GM18517 (cell line): ENCODE data around the gene TKTL1.

ENCODE experiments used
- ATAC-seq: cut with Tn5 transposase; IDR thresholded peaks from one replicate; pipeline ENCODE4 v1.9.1; 2021; ENCODE audit warnings: mild to moderate bottlenecking, moderate library complexity; ENCODE audit not compliant: unreplicated experiment

TKTL1 gene

GRCh38 chrX:154308108-154308946 lies 12.7 kb downstream of the TKTL1 start:
- ATAC-seq: no peak

- no peak for ATAC-seq
Measured at GRCh38 chrX:154309041-154309775, 13.6 kb downstream of the TKTL1 start.

GRCh38 chrX:154310616-154311536 lies 15.3 kb downstream of the TKTL1 start:
- ATAC-seq: no peak

DNA sequence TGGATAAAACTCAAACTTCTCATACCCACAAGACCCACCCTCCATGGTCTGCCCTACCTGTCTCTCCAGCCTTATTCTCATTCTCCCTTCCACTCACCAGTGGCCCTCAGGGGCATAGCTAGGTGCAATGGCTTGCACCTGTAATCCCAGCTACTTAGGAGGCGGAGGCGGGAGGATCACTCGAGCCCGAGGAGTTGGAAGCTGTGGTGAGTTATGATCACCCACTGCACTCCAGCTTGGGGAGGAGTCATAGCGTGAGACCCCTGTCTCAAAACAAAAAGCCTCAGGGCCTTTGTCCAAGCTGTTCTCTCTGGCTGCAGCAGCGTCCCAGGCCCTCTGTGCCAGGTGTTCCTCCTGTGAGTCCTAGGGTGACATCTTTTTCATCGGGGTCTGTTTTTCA lies 16.5 kb downstream of the TKTL1 start:
- no peak for ATAC-seq

DNA sequence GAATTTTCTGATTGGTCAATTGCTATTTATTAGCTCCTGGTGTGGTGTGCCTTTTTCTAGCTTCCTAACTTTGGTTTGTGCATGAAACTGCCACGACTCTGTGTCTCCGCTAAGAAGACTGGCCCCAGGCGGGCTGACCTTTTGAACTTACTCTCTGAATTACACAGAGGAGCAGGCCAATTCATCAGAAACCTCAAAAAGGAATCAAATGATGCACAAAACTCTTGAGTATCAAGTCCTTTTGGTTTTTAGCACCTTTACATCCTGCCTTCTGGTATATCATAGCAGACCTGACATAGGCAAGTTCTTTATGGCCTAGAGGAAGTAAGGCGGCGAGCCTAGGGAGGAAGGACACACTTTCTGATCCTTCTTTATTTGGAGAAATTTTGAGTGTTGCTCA lies 17.6 kb downstream of the TKTL1 start:
- ATAC-seq: no peak

- no peak for ATAC-seq
Measured at GRCh38 chrX:154315416-154315815, 19.8 kb downstream of the TKTL1 start.

- no peak for ATAC-seq
Measured at GRCh38 chrX:154317391-154317995, 21.9 kb downstream of the TKTL1 start.

DNA sequence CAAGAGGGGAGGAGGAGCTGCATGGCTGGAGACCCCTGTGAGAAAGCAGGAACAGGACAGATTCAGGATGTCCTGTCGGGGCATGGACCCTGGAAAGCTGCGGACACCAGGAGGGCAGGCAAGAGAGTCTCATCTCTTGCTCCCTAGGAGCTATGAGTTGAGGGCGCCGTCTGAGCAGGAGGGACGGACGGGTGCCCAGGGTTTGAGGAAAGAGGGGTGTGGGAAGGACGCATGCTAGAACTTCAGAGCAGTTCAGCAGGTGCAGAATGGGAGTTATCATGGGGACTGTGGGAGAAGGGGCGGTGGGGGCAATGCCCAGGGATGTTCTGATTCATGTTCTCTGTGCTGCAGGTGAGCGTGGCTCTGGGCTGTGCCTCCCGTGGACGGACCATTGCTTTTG lies 24.8 kb downstream of the TKTL1 start:
- ATAC-seq: no peak

DNA sequence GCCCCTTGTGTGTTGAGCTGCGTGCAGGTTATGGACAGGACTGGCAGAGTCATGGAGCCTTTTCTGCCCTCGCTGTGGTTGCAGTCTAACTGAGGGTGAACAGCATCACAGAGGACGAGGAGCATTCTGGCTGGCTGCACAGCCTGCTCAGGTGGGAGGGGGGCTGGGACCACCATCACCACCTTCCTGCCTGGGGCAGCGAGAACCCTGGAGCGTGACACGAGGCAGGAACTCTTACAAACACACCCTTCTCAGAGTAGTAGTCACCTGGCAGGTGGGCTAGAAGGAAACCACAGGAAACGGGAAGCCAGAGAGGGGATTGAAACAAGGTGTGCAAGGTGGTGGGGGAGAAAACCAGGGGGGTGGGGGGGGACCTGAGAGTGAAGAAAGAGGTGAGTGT lies 25.6 kb downstream of the TKTL1 start:
- no peak for ATAC-seq

DNA sequence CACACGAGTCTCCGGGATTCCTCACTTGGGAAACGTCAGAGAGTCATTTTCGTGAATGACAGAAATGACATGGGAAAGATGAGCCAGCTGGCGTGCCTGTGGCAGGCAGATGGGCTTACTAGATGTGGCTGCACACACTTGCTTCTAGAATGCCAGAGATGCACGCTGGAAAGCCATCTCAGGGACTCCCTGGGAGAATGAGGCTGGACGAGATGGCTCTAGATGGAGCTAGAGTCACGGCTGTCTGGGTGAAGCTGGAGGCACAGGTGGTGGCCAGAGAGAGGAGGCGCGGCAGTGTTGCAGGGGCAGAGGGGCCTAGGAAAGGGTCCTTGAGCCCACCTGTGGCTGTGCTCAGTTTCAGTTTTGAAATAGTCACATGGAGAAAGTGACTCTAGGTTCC lies 26.0 kb downstream of the TKTL1 start:
- ATAC-seq: no peak

GRCh38 chrX:154322890-154323289 lies 27.3 kb downstream of the TKTL1 start:
- no peak for ATAC-seq

GRCh38 chrX:154323537-154323936 lies 27.9 kb downstream of the TKTL1 start:
- no peak for ATAC-seq

GRCh38 chrX:154325541-154325940 lies 29.9 kb downstream of the TKTL1 start:
- ATAC-seq: no peak

- ATAC-seq: no peak
Measured at GRCh38 chrX:154327038-154327820, 31.6 kb downstream of the TKTL1 start.

DNA sequence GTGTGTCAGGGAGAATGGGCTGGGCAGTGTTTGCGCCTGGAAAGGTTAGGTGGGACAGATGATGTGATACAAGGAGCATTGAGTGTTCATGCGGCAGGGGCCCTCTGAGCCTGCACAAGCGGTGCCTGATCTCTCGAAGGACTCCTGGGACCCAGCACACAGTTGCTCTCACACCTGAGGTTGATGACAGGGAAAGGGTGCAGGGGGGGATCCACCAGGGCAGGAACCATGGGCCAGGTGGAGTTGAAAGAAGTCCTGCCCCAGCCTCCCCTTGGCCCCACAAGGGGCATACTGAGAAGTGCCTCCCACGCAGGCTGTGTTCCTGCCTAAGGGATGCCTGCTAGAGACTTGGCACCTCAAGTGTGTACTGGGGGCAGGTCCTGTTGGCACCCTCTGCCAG lies 33.1 kb downstream of the TKTL1 start:
- no peak for ATAC-seq

- no peak for ATAC-seq
Measured at GRCh38 chrX:154329294-154329693, 33.7 kb downstream of the TKTL1 start.

DNA sequence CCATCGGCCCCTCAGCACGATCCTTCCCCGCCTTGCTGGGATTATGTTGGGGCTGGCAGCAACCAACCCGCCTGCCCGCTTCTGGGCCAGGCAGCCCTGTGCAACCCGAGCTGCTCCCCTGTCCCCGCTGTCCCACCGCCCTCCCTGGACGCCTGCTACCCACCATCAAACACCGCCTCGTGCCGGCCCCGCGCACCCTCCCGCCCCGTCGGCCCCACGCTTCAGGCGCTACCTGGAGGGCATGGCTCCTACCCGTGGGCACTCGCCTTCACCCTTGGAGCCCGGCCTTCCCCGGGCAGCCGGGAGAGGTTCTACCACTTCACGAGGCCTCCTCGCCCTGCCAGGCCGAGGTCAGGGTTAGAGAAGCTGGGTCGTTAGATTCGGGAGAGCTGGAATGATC lies 37.0 kb downstream of the TKTL1 start:
- no peak for ATAC-seq

DNA sequence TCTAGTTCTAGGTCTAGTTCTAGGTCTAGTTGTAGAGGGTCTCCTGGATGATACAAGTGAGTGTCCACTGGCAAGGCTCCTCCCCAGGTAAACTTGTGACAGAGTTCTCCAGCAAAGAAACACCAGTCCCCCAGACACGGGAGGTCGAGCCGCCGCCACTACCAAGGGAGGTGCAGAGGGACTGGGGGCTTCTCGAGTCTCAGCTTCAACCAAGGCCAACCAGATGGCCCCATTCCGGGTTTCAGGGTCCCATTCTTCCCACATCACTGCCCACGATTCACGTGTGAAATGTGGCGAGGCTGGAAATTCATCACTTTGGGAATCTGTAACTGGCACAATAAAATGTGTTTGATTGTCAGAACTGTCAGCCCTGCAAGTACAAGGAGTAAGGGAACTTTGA lies 37.5 kb downstream of the TKTL1 start:
- ATAC-seq: no peak

DNA sequence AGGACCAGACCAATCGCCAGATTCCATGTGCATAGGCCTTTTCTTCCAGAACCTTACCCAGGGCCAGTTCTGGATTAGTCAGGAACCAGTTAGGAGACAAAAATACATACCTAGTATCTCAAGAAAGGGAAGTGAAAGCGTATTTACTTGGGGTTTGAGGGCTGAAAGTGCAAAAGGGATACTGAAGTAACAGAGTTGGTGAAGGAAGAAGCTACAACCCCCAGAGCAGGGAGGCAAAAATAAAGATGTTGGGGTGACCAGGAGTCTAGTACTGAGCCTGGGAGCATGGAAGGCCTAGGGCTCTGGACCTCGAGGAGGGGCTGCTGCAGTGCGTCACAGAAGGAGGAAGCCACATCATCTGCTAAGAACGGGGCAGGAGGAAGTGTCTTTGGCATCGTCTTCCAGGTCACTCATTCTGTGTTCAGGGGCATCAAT lies 38.3 kb downstream of the TKTL1 start:
- ATAC-seq: peak; percentile 83

DNA sequence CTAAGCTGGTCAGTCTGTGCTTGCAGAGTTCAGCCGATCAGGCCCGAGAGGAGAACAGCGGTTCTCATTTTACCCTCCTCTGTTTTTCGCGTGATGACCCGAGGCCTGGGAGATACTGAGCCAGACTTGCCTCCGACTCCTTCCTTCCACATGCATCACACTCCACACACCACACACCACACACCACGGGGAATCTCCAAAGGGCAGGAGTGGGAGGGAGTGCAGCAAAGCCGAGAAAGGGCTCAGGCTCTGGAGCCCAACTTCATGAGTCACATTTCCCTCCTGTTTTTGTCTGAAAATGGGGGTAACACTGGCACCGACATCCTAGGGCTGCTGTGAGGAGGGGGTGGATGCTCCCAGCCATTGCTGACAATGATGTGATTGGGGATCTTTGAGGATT lies 38.9 kb downstream of the TKTL1 start:
- no peak for ATAC-seq
